CD4-positive, CD25-positive, alpha-beta regulatory T cell (primary cell): ENCODE data around the gene SOAT2. TPM values are rescaled to one million over a fixed set of nuclear protein-coding genes. Genes with fewer than 3 reads are reported as not detected.

Experiments used
- ATAC-seq, 2 donors: fragments of 150-1000 bp; cut with Tn5 transposase; one replicate each; pipeline ENCODE4 v1.10.0; 2021; ENCODE audit warnings: low read depth in 2 of 2, moderate number of reproducible peaks in 2 of 2, moderate library complexity in 1 of 2
- DNase-seq, 3 donors: peaks; one replicate each; pipeline versions ENCODE4 v3.0.0 to v3.0.0-alpha.2; 2012 to 2022; ENCODE audit warnings: mixed read lengths in 1 of 3
- H3K27ac ChIP-seq: one replicate; pipeline ENCODE4 v1.7.0; 2013; ENCODE audit warnings: mild to moderate bottlenecking, low read length; ENCODE audit not compliant: insufficient read depth, poor library complexity, severe bottlenecking
- H3K27me3 ChIP-seq: one replicate; pipeline ENCODE4 v1.7.0; 2013; ENCODE audit warnings: low read length; ENCODE audit not compliant: control insufficient read depth, insufficient read depth
- H3K36me3 ChIP-seq: one replicate; pipeline ENCODE4 v1.7.0; 2013; ENCODE audit warnings: mild to moderate bottlenecking, low read length, moderate library complexity; ENCODE audit not compliant: control insufficient read depth, insufficient read depth
- H3K4me1 ChIP-seq: 2 replicates; pipeline ENCODE4 v1.7.0; 2013; ENCODE audit warnings: mild to moderate bottlenecking, low read length; ENCODE audit not compliant: insufficient read depth, control insufficient read depth, poor library complexity, severe bottlenecking
- H3K4me3 ChIP-seq: one replicate; pipeline ENCODE4 v1.7.0; 2013; ENCODE audit warnings: low read depth, mild to moderate bottlenecking, low read length, moderate library complexity
- H3K9me3 ChIP-seq, 2 experiments: 1 replicate in 1 of 2; 2 replicates in 1 of 2; pipeline ENCODE4 v1.7.0; 2013; ENCODE audit warnings: low read length in 2 of 2, mild to moderate bottlenecking in 1 of 2, moderate library complexity in 1 of 2; ENCODE audit not compliant: control insufficient read depth in 2 of 2
- H3K27ac Mint-ChIP-seq, 3 donors: one replicate each; pipeline ENCODE4 v1.8.0; 2020 to 2022; ENCODE audit warnings: mild to moderate bottlenecking in 3 of 3, mixed read lengths in 3 of 3, moderate library complexity in 2 of 3
- H3K27me3 Mint-ChIP-seq: one replicate; pipeline ENCODE4 v1.8.0; 2022; ENCODE audit warnings: mild to moderate bottlenecking, mixed read lengths
- H3K36me3 Mint-ChIP-seq: one replicate; pipeline ENCODE4 v1.8.0; 2020; ENCODE audit warnings: mixed read lengths
- H3K4me1 Mint-ChIP-seq, 4 donors: one replicate each; pipeline ENCODE4 v1.8.0; 2020 to 2022; ENCODE audit warnings: mixed read lengths in 4 of 4, mild to moderate bottlenecking in 1 of 4
- H3K4me3 Mint-ChIP-seq, 4 donors: one replicate each; pipeline ENCODE4 v1.8.0; 2020 to 2022; ENCODE audit warnings: mild to moderate bottlenecking in 4 of 4, mixed read lengths in 4 of 4, moderate library complexity in 3 of 4
- H3K9me3 Mint-ChIP-seq, 7 donors: one replicate each; pipeline ENCODE4 v1.8.0; 2020 to 2022; ENCODE audit warnings: mixed read lengths in 7 of 7, mild to moderate bottlenecking in 3 of 7, moderate library complexity in 2 of 7
- polyA plus RNA-seq, 4 donors: library from polyadenylated mRNA; unstranded; fragments of 300-500 nt; fragmentation: Illumina TruSeq; gene quantifications; one replicate each; pipeline ENCODE4 v1.2.3, GENCODE V29; 2021
- total RNA-seq: library from RNA; stranded (reverse); gene quantifications from one replicate; pipeline ENCODE4 v1.2.3, GENCODE V29; 2022

SOAT2 gene
- total and polyA plus RNA-seq, 5 donors from 2014 or later, result 0.37 TPM; not detected in 4

GRCh38 chr12:53133722-53134121, 30.4 kb downstream of the SOAT2 start:
- H3K36me3 Mint-ChIP-seq, result peaks cover 2% of the 10 kb centered on the region
- no peak overlapping the region for H3K4me3 ChIP-seq
- H3K27me3 ChIP-seq, result peaks cover 3% of the 10 kb centered on the region
- no peak for ATAC-seq
- H3K36me3 ChIP-seq, result no peaks in the 10 kb centered on the region
- H3K27ac Mint-ChIP-seq, result no peak overlapping the region
- no peak overlapping the region for H3K27ac ChIP-seq
- H3K9me3 ChIP-seq, result peaks cover 0 to 4% of the 10 kb centered on the region in 2 experiments
- peaks cover 48% of the 10 kb centered on the region for H3K27me3 Mint-ChIP-seq
- no peaks in the 10 kb centered on the region for H3K4me1 ChIP-seq
- H3K4me1 Mint-ChIP-seq, result peaks cover 0 to 1% (median 0%) of the 10 kb centered on the region in 4 donors
- peaks cover 0 to 16% (median 7%) of the 10 kb centered on the region in 7 donors for H3K9me3 Mint-ChIP-seq
- no peak for DNase-seq
- no peak overlapping the region for H3K4me3 Mint-ChIP-seq

GRCh38 chr12:53143355-53143754, 40.1 kb downstream of the SOAT2 start:
- Histone ChIP-seq H3K27me3 (peaks cover 4% of the 10 kb centered on the region), H3K36me3 (no peaks in the 10 kb centered on the region), H3K4me1 (no peaks in the 10 kb centered on the region), H3K4me3 (no peak overlapping the region), H3K9me3 (peaks cover 0 to 6% of the 10 kb centered on the region in 2 experiments), H3K27ac (no peak overlapping the region)
- Mint-ChIP-seq H3K4me1 (peaks cover 0 to 2% (median 0%) of the 10 kb centered on the region in 4 donors), H3K36me3 (peaks cover 7% of the 10 kb centered on the region), H3K9me3 (peaks cover 0 to 4% (median 0%) of the 10 kb centered on the region in 7 donors), H3K27me3 (peaks cover 6% of the 10 kb centered on the region), H3K27ac (no peak overlapping the region), H3K4me3 (no peak overlapping the region)
- no peak for ATAC-seq
- DNase-seq, result no peak

GRCh38 chr12:53145383-53146260, 42.3 kb downstream of the SOAT2 start:
- H3K27me3 ChIP-seq, result no peaks in the 10 kb centered on the region
- Mint-ChIP-seq H3K4me3 (no peak overlapping the region), H3K9me3 (peaks cover 0 to 3% (median 0%) of the 10 kb centered on the region in 7 donors), H3K27me3 (no peaks in the 10 kb centered on the region), H3K36me3 (peaks cover 3% of the 10 kb centered on the region), H3K27ac (no peak overlapping the region), H3K4me1 (no peaks in the 10 kb centered on the region)
- no peaks in the 10 kb centered on the region for H3K9me3 ChIP-seq
- no peak for DNase-seq
- no peak overlapping the region for H3K4me3 ChIP-seq
- no peak for ATAC-seq
- H3K4me1 ChIP-seq, result no peaks in the 10 kb centered on the region
- no peak overlapping the region for H3K27ac ChIP-seq
- no peaks in the 10 kb centered on the region for H3K36me3 ChIP-seq

GRCh38 chr12:53147181-53147580, 43.9 kb downstream of the SOAT2 start:
- H3K27ac Mint-ChIP-seq, result no peak overlapping the region
- Histone ChIP-seq H3K27me3 (no peaks in the 10 kb centered on the region), H3K4me3 (no peak overlapping the region), H3K9me3 (no peaks in the 10 kb centered on the region), H3K4me1 (no peaks in the 10 kb centered on the region), H3K36me3 (no peaks in the 10 kb centered on the region), H3K27ac (no peak overlapping the region)
- DNase-seq (no peak), ATAC-seq (no peak)
- peaks cover 0 to 2% (median 0%) of the 10 kb centered on the region in 4 donors for H3K4me1 Mint-ChIP-seq
- H3K36me3 Mint-ChIP-seq, result peaks cover 3% of the 10 kb centered on the region
- H3K27me3 Mint-ChIP-seq, result peaks cover 8% of the 10 kb centered on the region
- peaks cover 0 to 2% (median 0%) of the 10 kb centered on the region in 7 donors for H3K9me3 Mint-ChIP-seq
- no peak overlapping the region for H3K4me3 Mint-ChIP-seq

- H3K9me3 Mint-ChIP-seq, result no peaks in the 10 kb centered on the region
- Histone ChIP-seq H3K27me3 (no peaks in the 10 kb centered on the region), H3K36me3 (no peaks in the 10 kb centered on the region), H3K9me3 (no peaks in the 10 kb centered on the region), H3K27ac (no peak overlapping the region), H3K4me1 (no peaks in the 10 kb centered on the region), H3K4me3 (no peak overlapping the region)
- H3K27ac Mint-ChIP-seq, result no peak overlapping the region
- H3K4me3 Mint-ChIP-seq, result no peak overlapping the region
- peaks cover 3% of the 10 kb centered on the region for H3K36me3 Mint-ChIP-seq
- DNase-seq, result no peak
- H3K4me1 Mint-ChIP-seq, result peaks cover 0 to 2% (median 0%) of the 10 kb centered on the region in 4 donors
- no peak for ATAC-seq
- H3K27me3 Mint-ChIP-seq, result peaks cover 8% of the 10 kb centered on the region
Measured at GRCh38 chr12:53147653-53148052, 44.4 kb downstream of the SOAT2 start.

GRCh38 chr12:53151039-53151438, 47.8 kb downstream of the SOAT2 start:
- H3K4me1 Mint-ChIP-seq, result peaks cover 0 to 2% (median 0%) of the 10 kb centered on the region in 4 donors
- H3K9me3 ChIP-seq, result no peaks in the 10 kb centered on the region
- no peak overlapping the region for H3K27ac ChIP-seq
- no peak overlapping the region for H3K27ac Mint-ChIP-seq
- peaks cover 8% of the 10 kb centered on the region for H3K27me3 Mint-ChIP-seq
- no peak for ATAC-seq
- H3K4me3 Mint-ChIP-seq, result no peak overlapping the region
- H3K4me1 ChIP-seq, result no peaks in the 10 kb centered on the region
- no peak overlapping the region for H3K4me3 ChIP-seq
- no peaks in the 10 kb centered on the region for H3K36me3 ChIP-seq
- H3K36me3 Mint-ChIP-seq, result no peaks in the 10 kb centered on the region
- no peak for DNase-seq
- no peaks in the 10 kb centered on the region for H3K27me3 ChIP-seq
- H3K9me3 Mint-ChIP-seq, result no peaks in the 10 kb centered on the region

- Mint-ChIP-seq H3K4me3 (no peak overlapping the region), H3K4me1 (peaks cover 0 to 2% (median 0%) of the 10 kb centered on the region in 4 donors), H3K36me3 (no peaks in the 10 kb centered on the region), H3K27ac (no peak overlapping the region), H3K9me3 (no peaks in the 10 kb centered on the region), H3K27me3 (peaks cover 8% of the 10 kb centered on the region)
- DNase-seq, result no peak
- H3K4me1 ChIP-seq, result no peaks in the 10 kb centered on the region
- no peaks in the 10 kb centered on the region for H3K27me3 ChIP-seq
- ATAC-seq, result no peak
- H3K4me3 ChIP-seq, result no peak overlapping the region
- H3K9me3 ChIP-seq, result no peaks in the 10 kb centered on the region
- no peak overlapping the region for H3K27ac ChIP-seq
- H3K36me3 ChIP-seq, result no peaks in the 10 kb centered on the region
Measured at GRCh38 chr12:53152390-53152789, 49.1 kb downstream of the SOAT2 start.
